Activated gamma-delta T cell treated with anti-CD3 and anti-CD28 coated beads, Interleukin-2, amount 50 U/mL, for 16 hours (primary cell): ENCODE data around the gene ARHGEF10L.
"Not testable (repeated sequence)": the region's sequence is repeated elsewhere in the genome, so short reads cannot be mapped to it uniquely, and the experiment has no call there.

Source experiments
- DNase-seq: peaks from one replicate; pipeline ENCODE4 v3.0.0-alpha.2; 2020; ENCODE audit warnings: low read depth

ARHGEF10L gene

GRCh38 chr1:17609529-17609928 is 70.0 kb downstream of the ARHGEF10L start:
- DNase-seq, result no peak

- no peak for DNase-seq
These were observed 70.6 kb downstream of the ARHGEF10L start for GRCh38 chr1:17610085-17610484.

GRCh38 chr1:17610713-17611112 is 71.2 kb downstream of the ARHGEF10L start:
- no peak for DNase-seq

DNA sequence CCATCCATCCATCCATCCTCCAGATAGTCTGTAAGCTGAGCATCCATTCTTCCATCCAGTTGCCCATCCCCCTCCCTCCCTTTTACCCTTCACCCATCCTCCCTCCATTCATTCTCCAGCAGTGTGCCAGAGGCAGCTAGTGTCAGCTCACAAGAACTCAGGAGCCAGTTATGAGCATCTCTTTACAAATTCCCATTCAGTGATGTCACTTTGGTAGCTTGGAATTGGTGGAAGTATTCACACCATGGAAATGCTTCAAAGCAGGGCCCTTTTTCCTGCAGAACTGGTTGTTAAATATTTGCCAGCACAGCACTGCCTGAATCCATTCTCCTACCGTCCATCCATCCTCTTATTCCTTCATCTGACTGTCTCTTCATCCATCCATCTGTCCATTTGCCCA is 72.5 kb downstream of the ARHGEF10L start:
- DNase-seq, result no peak

- DNase-seq, result no peak
These were observed 73.3 kb downstream of the ARHGEF10L start for GRCh38 chr1:17612831-17613230.

DNA sequence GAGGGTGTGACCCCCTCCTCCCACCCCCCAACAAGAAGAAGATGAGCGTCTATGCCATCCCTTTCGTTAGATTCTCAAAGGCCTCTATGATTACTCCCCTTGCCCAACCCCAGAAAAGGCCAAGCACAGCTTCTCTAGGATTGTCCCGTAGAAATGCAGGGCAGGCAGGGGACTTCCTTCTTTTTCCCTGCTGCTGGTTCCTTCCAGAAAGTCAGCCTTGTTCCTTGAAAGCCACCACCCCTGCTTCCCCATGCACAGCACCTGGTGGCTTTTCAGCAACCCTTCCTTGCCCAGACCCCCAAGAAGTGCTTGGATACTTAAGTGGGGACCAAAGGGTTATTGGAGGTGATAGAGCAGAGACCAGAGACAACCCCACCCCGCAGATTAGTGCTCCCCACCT is 75.1 kb downstream of the ARHGEF10L start:
- no peak for DNase-seq

DNA sequence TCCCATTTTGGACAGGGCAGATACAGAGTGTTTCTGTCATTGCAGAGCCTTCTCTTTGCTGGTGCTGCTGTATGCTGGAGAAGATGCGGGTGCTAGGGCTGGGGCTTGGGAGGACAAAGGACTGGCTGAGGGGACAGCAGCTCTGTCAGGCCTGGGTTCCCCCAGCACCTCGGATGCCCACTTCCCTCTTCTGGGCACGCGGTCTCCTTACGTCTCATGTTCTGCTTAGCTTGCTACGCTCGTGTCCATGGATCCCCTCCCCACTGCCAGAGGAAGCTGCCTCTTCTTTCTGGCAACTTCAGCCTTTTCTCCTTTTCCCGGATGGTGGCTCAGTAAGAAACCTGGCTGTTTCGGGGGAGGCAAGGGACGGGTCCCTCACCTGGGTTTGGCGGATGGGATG is 75.7 kb downstream of the ARHGEF10L start:
- no peak for DNase-seq

DNA sequence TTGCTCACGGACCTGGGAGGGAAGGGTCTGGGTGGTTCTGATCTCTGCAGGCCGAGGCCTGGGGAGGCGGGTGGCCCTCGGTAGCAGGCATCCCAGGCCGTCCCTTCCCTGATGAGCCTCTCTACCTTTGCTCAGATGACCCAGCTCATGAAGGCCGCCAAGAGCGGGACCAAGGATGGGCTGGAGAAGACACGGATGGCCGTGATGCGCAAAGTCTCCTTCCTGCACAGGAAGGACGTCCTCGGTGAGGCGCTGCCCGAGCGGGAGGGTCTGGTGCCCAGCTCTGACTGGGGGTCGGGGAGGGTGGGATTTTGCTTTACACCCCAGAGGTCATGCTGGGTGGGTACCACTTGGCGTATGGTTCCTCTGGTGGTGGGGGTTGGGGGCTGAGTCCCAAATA is 76.5 kb downstream of the ARHGEF10L start:
- DNase-seq, result no peak

DNA sequence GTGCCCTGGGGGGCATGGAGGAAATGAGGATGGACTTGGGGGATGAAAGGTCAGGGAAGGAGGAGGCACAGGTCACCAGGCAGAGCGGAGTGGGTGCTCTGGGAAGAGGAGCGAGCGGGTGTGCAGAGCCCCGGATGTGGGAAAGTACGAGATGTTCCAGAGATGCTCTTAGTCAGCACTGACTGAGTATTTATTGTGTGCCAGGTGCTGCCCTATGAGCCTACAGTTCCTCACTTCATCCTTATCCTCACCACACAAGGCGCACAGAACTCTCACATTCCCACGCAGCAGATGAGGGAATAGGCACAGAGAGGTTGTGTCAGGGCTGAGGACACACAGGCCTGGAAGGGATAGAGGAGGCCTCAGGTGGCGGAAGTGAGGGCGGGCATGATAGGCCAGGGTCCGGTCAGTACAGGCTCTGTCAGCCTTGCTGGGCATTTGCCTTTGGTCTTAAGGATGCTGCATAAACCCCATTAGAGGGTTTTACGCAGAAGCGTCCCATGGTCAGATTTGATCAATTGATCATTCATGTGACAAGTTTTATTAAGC is 77.3 kb downstream of the ARHGEF10L start:
- no peak for DNase-seq

GRCh38 chr1:17617787-17618557 is 78.5 kb downstream of the ARHGEF10L start:
- no peak for DNase-seq

- no peak for DNase-seq
These were observed 79.2 kb downstream of the ARHGEF10L start for GRCh38 chr1:17618558-17619247.

DNA sequence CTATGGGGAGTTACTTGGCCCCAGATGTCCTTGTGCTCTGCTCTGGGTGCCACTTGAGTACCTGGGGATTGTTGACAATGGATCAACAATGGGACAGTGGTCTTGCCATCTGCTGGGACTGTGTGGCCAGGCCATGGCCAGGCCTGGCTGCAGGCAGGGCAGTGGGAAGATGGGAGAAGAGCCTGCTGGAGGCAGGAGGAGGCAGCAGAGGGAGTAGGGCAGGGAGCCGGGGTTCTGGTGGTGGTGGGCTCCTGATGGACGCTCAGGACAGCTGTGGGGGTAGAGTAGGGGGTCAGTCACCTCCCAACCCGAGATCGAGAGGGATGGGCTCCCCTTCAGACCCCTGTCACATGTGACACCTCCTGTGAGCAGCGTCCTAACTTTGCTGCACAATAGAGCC is 81.0 kb downstream of the ARHGEF10L start:
- DNase-seq, result no peak

GRCh38 chr1:17621691-17622090 is 82.2 kb downstream of the ARHGEF10L start:
- DNase-seq, result no peak

GRCh38 chr1:17622823-17623222 is 83.3 kb downstream of the ARHGEF10L start:
- no peak for DNase-seq

GRCh38 chr1:17624611-17625233 is 85.2 kb downstream of the ARHGEF10L start:
- DNase-seq, result no peak

- no peak for DNase-seq
These were observed 87.9 kb downstream of the ARHGEF10L start for GRCh38 chr1:17627239-17628052.

GRCh38 chr1:17629046-17629445 is 89.5 kb downstream of the ARHGEF10L start:
- not testable (repeated sequence) for DNase-seq

DNA sequence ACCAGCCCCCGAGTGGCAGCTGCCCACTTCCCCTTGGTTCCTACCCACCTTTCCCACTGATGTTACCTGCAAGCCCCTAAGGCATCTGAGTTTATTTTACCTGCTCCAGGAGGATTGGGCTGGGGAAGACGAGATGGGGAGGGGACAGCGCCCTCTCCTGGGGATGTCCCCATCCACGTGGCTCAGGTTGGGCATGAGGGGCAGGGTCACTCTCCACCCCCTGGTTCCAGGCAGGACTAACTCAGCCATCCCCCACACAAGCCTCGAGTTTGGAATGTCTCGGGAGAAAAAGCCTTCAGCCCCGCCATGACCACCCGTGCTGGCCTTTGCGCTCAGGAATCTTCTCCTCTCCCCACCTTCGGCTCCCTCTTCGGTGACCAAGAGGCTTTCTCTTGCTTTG is 90.0 kb downstream of the ARHGEF10L start:
- no peak for DNase-seq

- no peak for DNase-seq
These were observed 90.7 kb downstream of the ARHGEF10L start for GRCh38 chr1:17630048-17630830.

- no peak for DNase-seq
These were observed 91.5 kb downstream of the ARHGEF10L start for GRCh38 chr1:17630986-17631385.

- DNase-seq, result no peak
These were observed 91.9 kb downstream of the ARHGEF10L start for GRCh38 chr1:17631410-17631809.
